ENCODE results near the gene FAM181A.

Gene FAM181A

DNA sequence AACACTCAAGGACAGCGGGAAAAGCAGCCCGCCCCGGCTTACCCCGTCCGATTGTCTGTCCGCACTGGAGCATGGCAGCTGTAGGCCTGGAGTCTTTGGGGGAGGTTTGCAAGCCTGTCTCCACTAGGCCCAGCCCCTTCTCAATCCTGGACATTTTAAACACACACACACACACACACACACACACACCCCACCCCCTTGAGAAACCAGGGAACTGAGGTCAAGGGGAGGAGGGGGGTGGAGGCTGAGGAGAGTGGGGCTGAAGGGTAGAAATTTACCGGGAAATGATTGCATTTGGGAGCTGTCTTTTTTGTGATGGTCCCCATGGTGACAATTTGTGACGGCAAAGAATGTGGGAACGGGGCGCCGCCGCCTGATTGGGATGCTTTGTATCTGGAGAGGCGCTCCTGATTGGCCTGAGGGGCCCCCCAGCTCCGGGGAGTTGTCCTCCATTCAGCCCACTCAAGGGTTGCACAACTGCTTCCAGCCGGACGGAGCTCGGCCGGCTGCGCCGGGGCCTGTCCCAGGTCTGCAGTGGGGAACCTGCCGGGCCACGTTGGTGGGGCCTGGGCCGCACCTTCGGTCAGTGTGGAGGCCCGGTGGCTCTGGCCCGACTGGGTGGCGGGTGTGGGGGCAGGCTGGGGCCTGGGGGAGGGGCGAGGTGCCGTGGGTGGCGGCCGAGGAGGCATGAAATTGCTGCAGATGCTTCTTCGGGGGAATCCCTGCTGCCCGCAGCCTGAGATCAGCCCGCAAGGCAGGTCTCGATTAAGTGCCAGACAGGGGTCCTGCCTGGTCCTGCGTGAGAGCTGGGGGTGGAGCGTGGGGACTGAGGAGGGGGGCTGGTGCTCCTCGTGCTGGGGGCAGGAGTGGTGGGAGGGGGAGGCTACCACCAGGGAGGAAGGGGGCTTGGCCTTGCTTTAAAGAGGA, at the start of gene FAM181A:
Gene FAM181A (plus strand): TSS at position 472 of the 927 bp plus-strand sequence. CDS start 942 bp downstream, outside the sequence.
- Mint-ChIP-seq H3K27me3 (ENCODE audit: low read depth) (no peaks in the 10 kb centered on the region), H3K36me3 (ENCODE audit: low read depth) (no peaks in the 10 kb centered on the region), H3K4me1 (ENCODE audit: low read depth) (peaks cover 8% of the 10 kb centered on the region), H3K4me3 (no peak within 1 kb of the TSS), H3K9me3 (no peaks in the 10 kb centered on the region), H3K27ac (no peak within 1 kb of the TSS)

DNA sequence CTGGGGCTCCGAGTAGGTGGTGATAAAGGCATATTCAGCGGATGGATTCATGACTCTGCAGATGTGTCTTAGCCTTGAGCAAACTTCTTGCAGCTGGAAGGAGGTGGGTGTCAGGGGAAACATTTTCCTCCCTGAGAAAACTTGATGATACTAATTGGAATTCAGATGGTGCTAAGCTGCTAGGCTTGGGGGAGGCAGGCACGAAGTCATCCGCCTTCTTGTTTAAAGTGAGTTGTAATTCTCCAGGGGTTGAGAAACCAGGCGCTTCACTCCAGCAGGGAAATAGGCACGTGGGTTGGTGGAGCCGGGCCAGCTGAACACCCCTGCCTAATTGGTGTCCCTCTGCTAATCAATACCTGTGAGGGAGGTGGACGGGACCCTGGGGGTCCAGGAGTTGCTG, 48.9 kb upstream of the FAM181A start:
- H3K27ac Mint-ChIP-seq = no peak overlapping the region
- H3K4me1 Mint-ChIP-seq (ENCODE audit: low read depth) = no peaks in the 10 kb centered on the region
- H3K9me3 Mint-ChIP-seq = peaks cover 7% of the 10 kb centered on the region
- no peak overlapping the region for H3K4me3 Mint-ChIP-seq
- no peaks in the 10 kb centered on the region for H3K36me3 Mint-ChIP-seq (ENCODE audit: low read depth)
- H3K27me3 Mint-ChIP-seq (ENCODE audit: low read depth) = no peaks in the 10 kb centered on the region

DNA sequence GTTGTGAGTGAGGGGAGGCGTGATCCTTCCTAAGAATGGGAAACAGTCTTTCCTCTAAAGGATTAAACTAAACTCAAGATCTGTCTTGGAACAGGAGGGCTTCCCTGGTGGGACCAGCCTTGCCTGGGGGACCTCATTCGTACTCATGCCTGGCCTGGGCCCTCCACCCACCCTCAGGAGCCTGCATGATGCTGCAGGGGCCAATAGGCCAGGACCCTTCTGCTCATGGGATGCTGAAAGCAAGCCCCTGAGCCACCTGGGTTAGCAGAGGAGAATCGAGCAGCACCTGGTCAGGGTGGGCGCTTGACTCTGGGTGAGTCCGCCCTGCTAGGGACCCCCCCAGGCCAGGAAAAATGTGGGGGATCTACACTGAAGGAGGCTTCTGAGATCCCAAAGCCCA, 48.3 kb upstream of the FAM181A start:
- Mint-ChIP-seq H3K4me1 (ENCODE audit: low read depth) (no peaks in the 10 kb centered on the region), H3K27me3 (ENCODE audit: low read depth) (no peaks in the 10 kb centered on the region), H3K27ac (no peak overlapping the region), H3K9me3 (peaks cover 7% of the 10 kb centered on the region), H3K4me3 (no peak overlapping the region), H3K36me3 (ENCODE audit: low read depth) (no peaks in the 10 kb centered on the region)

DNA sequence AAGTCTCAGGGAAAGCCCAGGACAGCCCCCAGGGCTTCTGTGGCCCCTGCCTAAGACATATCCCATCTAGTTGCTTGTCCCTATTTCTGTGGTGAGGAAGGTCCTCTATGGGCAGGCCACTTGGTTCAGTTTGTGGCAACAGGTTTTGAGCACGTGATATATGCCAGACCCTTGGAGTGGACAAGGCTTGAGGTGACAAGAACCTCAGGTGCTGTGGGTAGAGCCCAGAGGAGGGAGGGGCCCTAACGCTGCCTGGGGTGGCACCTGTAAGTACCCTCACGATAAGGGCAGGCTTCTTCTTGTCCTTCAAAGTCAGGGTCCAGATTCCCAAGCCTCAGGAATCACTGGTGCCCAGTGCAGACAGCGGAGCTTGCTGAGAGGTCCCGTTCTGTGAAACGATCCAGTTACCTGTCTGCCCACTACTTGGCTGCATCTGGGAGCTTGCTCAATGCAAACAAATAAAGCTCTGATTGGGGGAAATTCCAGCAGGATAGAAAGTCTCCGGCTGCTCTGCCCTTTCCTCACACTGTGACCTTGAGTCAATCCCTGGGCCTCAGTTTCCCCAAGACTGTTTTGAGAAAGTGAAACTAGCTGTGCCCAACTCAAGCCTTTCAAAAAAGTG, 47.7 kb upstream of the FAM181A start:
- Mint-ChIP-seq H3K27me3 (ENCODE audit: low read depth) (peaks cover under 1% of the 10 kb centered on the region), H3K4me1 (ENCODE audit: low read depth) (no peaks in the 10 kb centered on the region), H3K27ac (no peak overlapping the region), H3K4me3 (no peak overlapping the region), H3K9me3 (peaks cover 7% of the 10 kb centered on the region), H3K36me3 (ENCODE audit: low read depth) (no peaks in the 10 kb centered on the region)

DNA sequence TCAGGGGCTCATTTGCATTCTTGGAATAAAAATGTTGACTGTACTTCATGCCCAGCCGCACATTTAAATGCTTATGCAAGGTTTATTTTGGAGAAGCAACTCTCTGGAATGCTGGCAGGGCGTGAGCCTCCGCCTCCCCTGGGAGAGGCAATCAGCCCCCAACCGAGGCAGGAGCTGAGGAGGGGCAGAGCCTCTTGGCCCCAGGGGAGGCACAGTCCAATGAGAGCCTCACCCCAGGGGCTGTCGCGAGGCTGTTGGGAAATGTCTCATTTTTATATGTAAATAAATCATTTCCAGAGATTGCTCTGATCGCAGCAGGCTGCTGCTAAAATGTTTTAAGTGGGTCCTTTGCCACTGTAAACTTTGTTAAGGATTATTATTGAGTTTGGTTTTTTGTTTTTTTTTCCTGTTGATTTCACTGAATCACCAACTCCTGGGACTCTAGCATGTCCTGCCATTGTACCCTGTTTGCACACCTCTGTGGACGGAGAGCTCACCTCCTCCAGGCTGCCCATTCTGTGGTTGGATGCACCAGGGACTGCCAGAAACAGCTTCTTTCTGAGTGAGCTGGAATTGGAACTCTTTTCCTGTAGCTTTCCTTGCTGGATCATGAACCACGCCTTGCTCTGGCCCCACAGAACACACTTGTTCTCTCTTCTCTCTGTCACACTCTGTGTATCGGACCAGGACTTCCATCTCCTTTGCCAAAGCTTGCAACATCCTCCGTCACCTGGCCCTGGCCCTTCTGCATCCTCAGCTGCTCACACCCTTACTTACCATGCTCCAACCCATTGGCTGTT, 46.9 kb upstream of the FAM181A start:
- Mint-ChIP-seq H3K4me3 (no peak overlapping the region), H3K4me1 (ENCODE audit: low read depth) (peaks cover 5% of the 10 kb centered on the region), H3K27me3 (ENCODE audit: low read depth) (peaks cover 7% of the 10 kb centered on the region), H3K9me3 (peaks cover 7% of the 10 kb centered on the region), H3K36me3 (ENCODE audit: low read depth) (no peaks in the 10 kb centered on the region), H3K27ac (no peak overlapping the region)

DNA sequence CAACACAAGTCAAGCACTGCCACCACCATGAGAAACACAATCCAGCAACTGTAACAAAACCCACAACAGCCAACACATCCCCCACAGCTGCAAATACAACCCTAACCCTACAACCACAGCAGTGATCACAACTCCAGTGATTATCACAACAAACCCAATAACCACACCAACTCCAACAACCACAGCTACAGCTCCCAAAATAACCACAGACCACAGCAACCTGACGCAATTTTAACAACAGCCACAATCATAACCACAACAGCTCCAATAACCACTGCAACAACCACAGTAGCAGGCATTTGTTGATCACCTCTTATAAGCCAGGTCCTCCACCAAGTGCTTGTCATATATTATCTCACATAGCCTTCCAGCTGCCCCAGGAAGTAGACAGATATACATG, 42.2 kb upstream of the FAM181A start:
- Mint-ChIP-seq H3K4me3 (no peak overlapping the region), H3K4me1 (ENCODE audit: low read depth) (peaks cover 5% of the 10 kb centered on the region), H3K27ac (peak overlapping the region; percentile 17), H3K9me3 (peaks cover 7% of the 10 kb centered on the region), H3K27me3 (ENCODE audit: low read depth) (peaks cover 30% of the 10 kb centered on the region), H3K36me3 (ENCODE audit: low read depth) (no peaks in the 10 kb centered on the region)

DNA sequence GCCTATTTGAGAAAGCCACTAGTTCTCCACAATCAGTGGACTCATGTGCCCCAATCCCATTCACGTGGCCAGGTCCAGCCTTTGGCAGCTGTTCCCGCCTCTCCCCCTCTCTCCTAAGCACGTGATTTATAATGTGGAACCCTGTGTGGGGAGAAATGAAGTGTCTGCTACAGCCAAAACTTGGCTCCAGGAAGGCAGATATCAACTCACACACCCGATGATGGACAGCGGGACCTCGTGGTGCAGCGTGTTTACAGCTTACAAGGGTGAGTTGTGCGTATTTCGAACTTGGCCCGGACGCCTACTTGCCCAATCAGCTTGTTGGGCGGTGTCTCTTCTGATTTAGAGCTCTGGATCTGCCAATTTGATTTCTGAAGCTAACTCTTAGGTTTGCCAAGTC, 38.1 kb upstream of the FAM181A start:
- H3K36me3 Mint-ChIP-seq (ENCODE audit: low read depth) = no peaks in the 10 kb centered on the region
- no peak overlapping the region for H3K27ac Mint-ChIP-seq
- H3K27me3 Mint-ChIP-seq (ENCODE audit: low read depth) = peaks cover 30% of the 10 kb centered on the region
- peaks cover 5% of the 10 kb centered on the region for H3K4me1 Mint-ChIP-seq (ENCODE audit: low read depth)
- no peaks in the 10 kb centered on the region for H3K9me3 Mint-ChIP-seq
- H3K4me3 Mint-ChIP-seq = no peak overlapping the region

DNA sequence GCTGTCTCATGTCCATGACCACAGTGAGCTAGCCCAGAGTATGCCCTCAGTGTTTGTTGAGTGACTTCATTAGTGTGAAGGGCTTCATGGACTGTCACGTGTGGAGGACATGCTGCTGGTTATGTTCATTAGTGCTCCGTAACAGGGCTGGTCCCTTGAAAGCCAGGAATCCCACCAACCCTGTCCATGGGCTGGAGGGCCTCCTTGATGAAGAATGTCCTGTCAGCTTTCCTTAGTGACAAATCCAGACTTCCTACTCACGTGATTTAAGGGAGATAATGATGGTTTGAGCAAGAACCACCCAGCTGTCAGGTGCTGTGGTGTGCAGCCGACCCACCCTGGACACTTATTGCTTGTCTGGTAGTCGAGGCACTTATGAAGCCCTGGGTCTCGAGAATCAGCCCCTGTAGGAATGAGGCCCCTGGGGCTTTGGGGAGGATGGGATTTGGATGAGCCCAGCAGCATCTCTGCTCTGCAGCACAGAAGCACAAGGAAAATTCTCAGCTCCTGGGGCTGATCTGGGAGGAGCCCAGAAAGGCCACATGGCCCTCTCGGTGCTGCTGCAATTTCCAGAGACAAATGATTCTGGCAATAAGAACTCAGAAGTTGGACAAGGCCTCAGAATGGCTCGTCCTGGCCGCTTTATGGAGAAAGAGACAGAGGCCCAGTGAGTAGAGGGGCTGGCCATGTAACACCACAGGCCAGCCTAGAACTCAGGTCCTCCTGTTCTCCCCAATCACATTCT, 37.2 kb upstream of the FAM181A start:
- Mint-ChIP-seq H3K4me1 (ENCODE audit: low read depth) (peaks cover 2% of the 10 kb centered on the region), H3K27me3 (ENCODE audit: low read depth) (peaks cover 29% of the 10 kb centered on the region), H3K27ac (no peak overlapping the region), H3K9me3 (no peaks in the 10 kb centered on the region), H3K4me3 (no peak overlapping the region), H3K36me3 (ENCODE audit: low read depth) (no peaks in the 10 kb centered on the region)

DNA sequence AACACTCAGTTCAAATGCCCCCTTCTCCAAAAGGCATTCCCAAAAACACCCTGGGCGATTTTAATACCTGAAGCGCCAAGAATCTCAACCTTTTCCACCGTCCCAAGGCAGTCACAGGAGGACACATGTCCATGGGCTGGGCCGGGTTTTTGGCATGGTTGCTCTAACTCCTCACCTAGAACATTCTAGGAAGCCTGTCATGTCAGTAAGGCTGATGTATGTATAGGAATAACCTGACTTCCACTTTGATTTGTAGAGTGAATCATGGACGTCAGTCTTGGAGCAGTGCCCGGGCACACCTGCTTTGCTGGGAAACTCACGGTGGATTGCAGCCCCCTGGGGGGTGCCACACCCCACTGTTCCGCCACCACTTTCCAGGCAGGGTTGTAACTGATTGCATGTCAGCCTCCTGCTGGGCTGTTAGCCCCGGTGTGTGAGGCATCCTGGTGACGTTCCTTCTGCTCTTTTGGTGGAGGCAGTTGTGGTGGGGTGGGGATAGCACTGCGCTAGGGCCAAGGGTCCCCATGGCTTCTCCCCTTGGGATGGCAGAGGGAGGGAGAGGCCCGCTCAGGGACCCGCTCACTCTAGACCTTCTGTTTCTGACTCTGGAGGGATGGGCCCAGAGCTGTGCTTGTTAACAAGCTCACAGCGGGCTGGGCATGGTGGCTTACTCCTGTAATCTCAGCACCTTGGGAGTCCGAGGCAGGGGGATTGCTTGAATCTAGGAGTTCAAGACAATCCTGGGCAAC, 35.2 kb upstream of the FAM181A start:
- Mint-ChIP-seq H3K9me3 (no peaks in the 10 kb centered on the region), H3K4me1 (ENCODE audit: low read depth) (no peaks in the 10 kb centered on the region), H3K27me3 (ENCODE audit: low read depth) (peaks cover 16% of the 10 kb centered on the region), H3K4me3 (no peak overlapping the region), H3K36me3 (ENCODE audit: low read depth) (no peaks in the 10 kb centered on the region), H3K27ac (no peak overlapping the region)

DNA sequence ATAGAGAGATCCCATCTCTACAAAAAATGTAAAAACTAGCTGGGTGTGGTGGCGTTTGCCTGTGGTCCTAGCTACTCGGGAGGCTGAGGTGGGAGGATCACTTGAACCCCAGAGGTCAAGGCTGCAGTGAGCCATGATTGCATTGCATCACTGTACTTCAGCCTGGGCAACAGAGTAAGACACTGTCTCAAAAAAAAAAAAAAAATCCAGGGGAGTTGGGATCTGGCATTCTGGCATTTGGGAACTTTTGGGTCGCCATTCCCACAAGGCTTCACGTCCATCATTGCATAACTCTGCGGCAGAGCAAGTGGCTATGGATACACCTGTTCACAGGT, 34.7 kb upstream of the FAM181A start:
- H3K27ac Mint-ChIP-seq = no peak overlapping the region
- H3K4me1 Mint-ChIP-seq (ENCODE audit: low read depth) = no peaks in the 10 kb centered on the region
- H3K9me3 Mint-ChIP-seq = no peaks in the 10 kb centered on the region
- H3K4me3 Mint-ChIP-seq = no peak overlapping the region
- no peaks in the 10 kb centered on the region for H3K36me3 Mint-ChIP-seq (ENCODE audit: low read depth)
- H3K27me3 Mint-ChIP-seq (ENCODE audit: low read depth) = peaks cover 11% of the 10 kb centered on the region

DNA sequence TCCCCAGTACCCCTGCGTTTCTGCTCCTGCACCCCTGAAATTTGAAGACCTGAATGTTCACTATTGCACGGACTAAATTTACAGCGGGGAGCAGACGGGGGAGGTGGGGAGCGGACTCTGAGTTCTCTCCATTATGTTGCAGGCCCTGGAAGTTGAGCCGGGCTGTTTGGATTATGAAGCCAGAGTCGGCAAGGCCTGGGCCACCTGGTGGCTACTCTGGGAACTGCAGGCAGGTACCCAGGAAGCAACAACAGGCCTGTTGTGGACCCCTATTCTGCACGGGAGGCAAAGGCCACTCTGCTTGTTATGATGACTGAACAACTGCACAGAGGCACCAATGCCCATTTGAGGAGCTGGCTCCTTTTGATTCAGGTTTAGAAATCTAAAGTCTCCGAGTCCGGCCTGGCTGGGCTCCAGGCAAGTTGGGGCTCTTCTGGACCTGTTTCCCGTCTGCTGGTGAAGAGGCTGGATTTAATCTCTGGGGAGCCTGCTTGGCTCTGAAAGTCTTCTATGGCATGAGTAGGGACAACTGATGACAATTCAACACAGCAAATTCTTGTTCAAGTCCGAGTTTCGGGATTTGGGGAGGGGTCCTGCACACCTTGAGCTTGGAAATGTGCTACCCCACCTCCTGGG, 34.1 kb upstream of the FAM181A start:
- Mint-ChIP-seq H3K36me3 (ENCODE audit: low read depth) (no peaks in the 10 kb centered on the region), H3K27ac (no peak overlapping the region), H3K9me3 (no peaks in the 10 kb centered on the region), H3K4me1 (ENCODE audit: low read depth) (no peaks in the 10 kb centered on the region), H3K4me3 (no peak overlapping the region), H3K27me3 (ENCODE audit: low read depth) (peaks cover 8% of the 10 kb centered on the region)

DNA sequence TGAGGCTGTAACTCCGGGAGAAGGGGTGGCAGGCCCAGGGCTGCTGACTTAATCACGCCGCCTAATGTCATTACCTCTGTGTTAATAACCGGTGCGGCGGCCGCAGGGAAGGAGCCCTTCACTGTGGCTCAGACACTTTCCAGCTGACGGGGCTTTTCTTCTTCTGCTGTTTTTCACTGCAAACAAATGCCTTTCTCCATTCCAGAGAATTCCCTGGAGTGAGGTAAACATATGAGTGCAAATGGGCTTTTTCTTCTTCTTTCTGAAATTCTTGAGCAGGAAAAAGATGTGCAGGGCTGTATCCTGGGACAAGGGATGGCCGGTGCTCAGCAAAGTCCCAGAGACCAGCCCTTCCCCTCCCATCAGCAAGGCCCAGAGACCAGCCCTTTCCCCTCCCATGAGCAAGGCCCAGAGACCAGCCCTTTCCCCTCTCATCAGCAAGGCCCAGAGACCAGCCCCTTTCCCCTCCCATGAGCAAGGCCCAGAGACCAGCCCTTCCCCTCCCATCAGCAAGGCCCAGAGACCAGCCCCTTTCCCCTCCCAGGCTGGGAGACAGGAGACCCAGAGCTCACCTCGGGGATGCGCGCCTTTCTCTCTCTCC, 33.4 kb upstream of the FAM181A start:
- Mint-ChIP-seq H3K9me3 (no peaks in the 10 kb centered on the region), H3K4me1 (ENCODE audit: low read depth) (no peaks in the 10 kb centered on the region), H3K36me3 (ENCODE audit: low read depth) (no peaks in the 10 kb centered on the region), H3K27me3 (ENCODE audit: low read depth) (peaks cover 4% of the 10 kb centered on the region), H3K27ac (no peak overlapping the region), H3K4me3 (no peak overlapping the region)

DNA sequence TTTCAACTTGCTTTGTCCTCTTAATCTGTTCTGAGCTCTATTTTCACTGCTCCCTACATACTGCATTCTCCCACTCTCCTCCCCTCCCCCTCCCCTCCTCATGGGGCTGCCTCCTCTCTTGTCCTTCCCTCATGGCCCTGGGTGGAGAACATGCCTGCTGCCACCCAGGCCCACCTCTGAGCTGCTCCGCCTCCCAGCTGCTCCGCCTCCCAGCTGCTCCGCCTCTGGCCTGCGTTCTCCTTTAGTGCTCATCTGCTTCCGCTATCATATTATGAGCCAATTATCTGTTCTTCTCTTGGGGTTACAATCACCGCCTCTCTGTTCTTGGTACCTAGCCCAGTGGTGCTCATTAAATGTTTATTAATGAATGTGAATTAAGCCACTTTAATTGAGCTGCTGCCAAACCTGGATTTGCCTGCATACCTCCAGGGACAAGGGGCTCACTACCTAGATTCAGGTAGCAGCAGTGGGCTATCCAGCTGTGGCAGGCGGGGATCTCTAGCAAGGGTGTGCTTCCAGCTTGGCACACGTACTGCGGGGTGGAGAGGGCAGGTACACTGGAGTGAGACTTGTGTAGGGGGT, 32.0 kb upstream of the FAM181A start:
- no peaks in the 10 kb centered on the region for H3K9me3 Mint-ChIP-seq
- H3K27ac Mint-ChIP-seq = no peak overlapping the region
- no peaks in the 10 kb centered on the region for H3K36me3 Mint-ChIP-seq (ENCODE audit: low read depth)
- peaks cover 4% of the 10 kb centered on the region for H3K27me3 Mint-ChIP-seq (ENCODE audit: low read depth)
- H3K4me3 Mint-ChIP-seq = no peak overlapping the region
- H3K4me1 Mint-ChIP-seq (ENCODE audit: low read depth) = no peaks in the 10 kb centered on the region
